Right lobe of liver (tissue), 4 donors: ENCODE measurements around the gene C11orf98.

Source experiments
- POLR2A ChIP-seq: fragments of 450-650 bp; IDR thresholded peaks from one replicate; pipeline ENCODE4 v1.6.1; 2017; ENCODE audit warnings: antibody characterized with exemption, mild to moderate bottlenecking
- TF ChIP-seq, protein P1 (sequence below), 4 donors: fragments of 200-600 bp in 3 of 4; fragments of 450-650 bp in 1 of 4; IDR thresholded peaks; one replicate each; pipeline versions ENCODE4 v1.5.1 to v1.8.0; 2016 to 2022; ENCODE audit warnings: antibody characterized with exemption in 4 of 4, mild to moderate bottlenecking in 2 of 4
- donor health status: DM: no; HTN: no; CAD: no.
- donor health status: DM: no; HTN: no; CAD: no.
- donor health status: DM: no; HTN: yes; CAD: no.

DNA sequence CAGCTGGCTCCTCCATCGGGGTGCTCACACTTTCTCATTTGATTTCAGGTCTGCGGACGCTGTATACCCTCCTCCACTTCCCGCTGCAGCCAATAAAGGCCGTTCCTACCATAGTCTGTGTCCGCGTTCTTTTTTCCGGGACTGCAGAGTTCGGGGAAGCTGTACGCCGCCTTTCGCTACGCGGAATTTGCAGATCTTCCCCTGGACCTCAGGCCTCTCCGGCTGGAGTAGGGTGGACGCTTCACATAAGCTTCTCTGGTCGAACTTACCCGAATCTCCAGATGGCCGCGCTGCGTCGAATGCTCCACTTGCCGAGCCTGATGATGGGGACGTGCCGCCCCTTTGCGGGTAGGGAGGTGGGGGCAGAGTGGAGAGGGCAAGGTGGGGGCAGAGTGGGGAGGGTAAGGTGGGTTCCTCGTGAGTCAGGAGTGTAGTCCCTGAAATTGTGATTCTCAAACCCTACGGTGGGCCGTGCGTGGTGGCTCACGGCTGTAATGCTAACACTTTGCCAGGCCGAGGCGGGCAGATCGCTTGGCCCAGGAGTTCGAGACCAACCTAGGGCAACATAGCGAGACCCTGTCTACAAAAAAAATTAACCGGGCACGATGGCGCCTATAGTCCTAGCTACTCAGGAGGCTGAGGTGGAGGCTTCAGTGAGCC is 719 bp upstream of the C11orf98 start:
- TF ChIP-seq, protein P1, sequence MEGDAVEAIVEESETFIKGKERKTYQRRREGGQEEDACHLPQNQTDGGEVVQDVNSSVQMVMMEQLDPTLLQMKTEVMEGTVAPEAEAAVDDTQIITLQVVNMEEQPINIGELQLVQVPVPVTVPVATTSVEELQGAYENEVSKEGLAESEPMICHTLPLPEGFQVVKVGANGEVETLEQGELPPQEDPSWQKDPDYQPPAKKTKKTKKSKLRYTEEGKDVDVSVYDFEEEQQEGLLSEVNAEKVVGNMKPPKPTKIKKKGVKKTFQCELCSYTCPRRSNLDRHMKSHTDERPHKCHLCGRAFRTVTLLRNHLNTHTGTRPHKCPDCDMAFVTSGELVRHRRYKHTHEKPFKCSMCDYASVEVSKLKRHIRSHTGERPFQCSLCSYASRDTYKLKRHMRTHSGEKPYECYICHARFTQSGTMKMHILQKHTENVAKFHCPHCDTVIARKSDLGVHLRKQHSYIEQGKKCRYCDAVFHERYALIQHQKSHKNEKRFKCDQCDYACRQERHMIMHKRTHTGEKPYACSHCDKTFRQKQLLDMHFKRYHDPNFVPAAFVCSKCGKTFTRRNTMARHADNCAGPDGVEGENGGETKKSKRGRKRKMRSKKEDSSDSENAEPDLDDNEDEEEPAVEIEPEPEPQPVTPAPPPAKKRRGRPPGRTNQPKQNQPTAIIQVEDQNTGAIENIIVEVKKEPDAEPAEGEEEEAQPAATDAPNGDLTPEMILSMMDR (IDR thresholded peaks at IDR 0.05) = no peak
- no peak for TF ChIP-seq POLR2A
